Skin epidermis (tissue), 12 donors: Measurements from ENCODE around the gene ARRB1.

Experiments used
- H3K27ac ChIP-seq, 21 experiments: fragments of 200-600 bp; sonication (generic) in 11 of 21; one replicate each; pipeline ENCODE4 v1.5.0; 2020; ENCODE audit warnings: mild to moderate bottlenecking in 3 of 21, inconsistent platforms in 2 of 21, moderate library complexity in 2 of 21
- H3K4me3 ChIP-seq, 7 experiments: fragments of 200-600 bp; sonication (generic) in 2 of 7; one replicate each; pipeline ENCODE4 v1.5.0; 2020; ENCODE audit warnings: inconsistent platforms in 2 of 7, mild to moderate bottlenecking in 2 of 7, moderate library complexity in 1 of 7

Gene ARRB1

DNA sequence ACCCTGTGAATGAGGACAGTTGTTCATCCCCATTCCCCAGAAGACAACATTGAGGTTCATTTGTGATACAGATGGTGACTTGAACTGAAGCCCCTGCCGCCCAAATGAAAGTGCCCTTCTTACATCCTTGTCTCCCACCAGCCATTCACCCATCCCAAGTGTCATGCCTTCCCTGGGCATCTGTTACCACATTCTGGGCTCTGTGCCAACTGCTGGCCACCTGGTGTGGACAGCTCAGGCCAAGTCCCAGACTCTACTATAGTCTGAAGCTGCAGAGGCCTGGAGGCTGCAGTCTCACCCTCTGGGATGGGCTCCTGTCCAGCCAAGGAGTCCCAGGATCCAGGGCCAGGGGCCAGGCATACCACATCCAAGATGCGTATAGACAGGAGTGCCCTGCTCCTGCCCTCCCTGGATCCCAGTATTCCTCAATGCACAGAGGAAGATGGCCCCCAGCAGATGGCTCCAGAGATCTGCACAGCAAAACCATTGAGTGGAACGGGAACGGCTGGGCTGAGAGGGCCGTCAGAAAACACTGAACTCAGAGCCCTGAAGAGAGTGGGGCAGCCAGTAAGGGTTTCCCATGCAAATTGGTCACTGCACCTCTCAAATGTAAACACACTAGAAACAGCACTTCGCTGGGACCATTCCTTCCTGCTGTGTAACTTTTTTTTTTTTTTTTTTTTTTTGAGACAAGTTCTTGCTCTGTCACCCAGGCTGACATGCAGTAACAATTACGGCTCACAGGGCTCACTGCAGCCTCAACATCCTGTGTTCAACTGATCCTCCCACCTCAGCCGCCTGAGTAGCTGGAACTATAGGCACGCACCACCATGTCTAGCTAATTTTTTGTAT, 22.8 kb downstream of the ARRB1 start:
- H3K27ac ChIP-seq: peak overlapping the region in 12 of 21 experiments; percentile 9 to 83 (median 49)
- no peak overlapping the region for H3K4me3 ChIP-seq

DNA sequence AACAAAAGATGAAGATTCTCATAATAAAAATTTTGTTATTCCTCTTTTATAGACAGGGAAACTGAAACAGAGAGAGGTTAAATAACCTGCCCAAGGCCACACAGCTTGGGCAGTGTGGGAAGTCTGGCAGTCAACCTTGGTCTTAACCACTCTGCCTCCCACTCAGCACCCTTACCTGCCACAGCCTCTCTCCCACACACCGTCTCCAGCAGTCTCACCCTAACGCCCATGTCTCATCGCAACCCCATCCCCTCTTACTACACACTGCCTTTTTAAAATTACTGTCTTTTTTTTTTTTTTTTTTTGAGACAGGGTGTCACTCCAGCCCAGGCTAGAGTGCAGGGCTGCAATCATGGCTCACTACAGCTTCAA, 25.0 kb downstream of the ARRB1 start:
- peak overlapping the region in 15 of 21 experiments; percentile 6 to 72 (median 51) for H3K27ac ChIP-seq
- no peak overlapping the region for H3K4me3 ChIP-seq

DNA sequence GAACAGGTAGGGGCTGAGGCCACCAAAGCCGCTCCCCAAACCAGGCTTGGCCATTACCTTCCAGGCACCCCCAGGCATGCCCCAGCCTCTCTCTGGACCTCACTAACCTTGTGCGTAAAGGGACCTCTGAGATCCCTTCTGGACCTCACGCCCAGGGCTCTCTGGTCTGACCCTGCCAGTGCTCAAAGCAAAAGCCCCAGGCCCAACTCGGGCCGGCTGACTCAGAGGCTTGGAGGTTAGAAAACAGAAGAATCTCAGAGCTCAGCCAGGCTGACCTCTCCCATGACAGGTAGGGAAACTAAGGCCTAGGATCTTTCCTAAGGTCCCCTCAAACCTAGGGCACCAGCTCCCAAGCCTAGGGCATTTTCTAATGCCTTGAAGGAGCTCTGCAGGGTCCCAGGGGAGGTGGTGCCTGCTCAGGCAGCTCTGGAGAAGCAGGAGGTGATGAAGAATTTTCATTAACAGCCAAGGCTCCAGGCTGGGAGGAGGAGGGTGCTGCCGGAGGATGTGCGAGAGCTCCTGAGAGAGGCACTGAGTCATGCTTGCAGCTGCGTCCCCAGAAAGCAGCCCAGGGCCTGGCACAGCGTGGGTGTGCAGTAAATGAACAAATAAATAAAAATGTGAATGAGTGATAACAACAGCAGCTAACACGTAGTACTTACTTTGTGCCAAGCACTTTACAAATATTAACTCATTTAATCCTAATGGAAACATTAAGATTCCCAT, 25.6 kb downstream of the ARRB1 start:
- Histone ChIP-seq H3K4me3 (no peak overlapping the region), H3K27ac (peak overlapping the region in 17 of 21 experiments; percentile 6 to 72 (median 52))

DNA sequence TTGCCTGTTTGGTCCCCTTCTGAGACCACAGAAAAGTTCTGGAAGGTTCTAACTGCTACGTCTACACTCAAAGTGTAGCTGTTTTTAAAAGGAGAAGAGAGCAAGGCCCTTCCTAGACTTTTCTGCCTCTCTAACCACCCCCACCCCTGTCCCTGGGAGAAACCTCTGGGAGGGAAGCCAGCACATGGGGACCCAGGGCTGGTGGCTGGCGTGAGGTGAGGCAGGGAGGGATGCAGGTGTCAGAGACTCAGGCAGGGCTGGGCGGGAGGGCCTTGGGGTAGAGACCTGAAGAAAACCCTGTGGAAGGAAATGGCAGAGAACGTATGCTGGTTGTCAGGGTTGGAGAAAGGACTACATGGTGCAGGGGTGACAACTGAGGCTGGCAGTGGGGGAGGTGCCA, 26.7 kb downstream of the ARRB1 start:
- Histone ChIP-seq H3K4me3 (no peak overlapping the region), H3K27ac (peak overlapping the region in 3 of 21 experiments; percentile 5 to 72 (median 36))

DNA sequence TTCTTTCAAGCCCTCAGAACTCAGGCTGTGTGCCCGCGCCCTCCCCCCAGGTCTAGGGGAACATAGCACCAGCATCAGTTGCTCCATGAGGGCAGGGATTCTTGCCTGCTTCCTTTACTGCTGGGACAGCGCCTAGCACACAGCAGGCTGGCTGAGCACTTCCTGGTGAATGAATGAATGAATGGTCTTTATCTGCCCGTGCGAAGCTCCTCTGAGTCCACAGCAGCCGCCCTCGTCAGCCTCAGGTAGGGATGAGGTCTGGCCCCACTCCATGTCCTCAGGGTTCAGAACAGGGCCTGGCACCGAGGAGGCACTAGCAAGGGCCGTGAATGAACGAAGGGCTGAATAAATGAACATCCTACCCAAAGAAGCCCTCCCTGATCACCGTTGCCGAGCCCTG, 27.3 kb downstream of the ARRB1 start:
- H3K27ac ChIP-seq: no peak overlapping the region
- H3K4me3 ChIP-seq: no peak overlapping the region

DNA sequence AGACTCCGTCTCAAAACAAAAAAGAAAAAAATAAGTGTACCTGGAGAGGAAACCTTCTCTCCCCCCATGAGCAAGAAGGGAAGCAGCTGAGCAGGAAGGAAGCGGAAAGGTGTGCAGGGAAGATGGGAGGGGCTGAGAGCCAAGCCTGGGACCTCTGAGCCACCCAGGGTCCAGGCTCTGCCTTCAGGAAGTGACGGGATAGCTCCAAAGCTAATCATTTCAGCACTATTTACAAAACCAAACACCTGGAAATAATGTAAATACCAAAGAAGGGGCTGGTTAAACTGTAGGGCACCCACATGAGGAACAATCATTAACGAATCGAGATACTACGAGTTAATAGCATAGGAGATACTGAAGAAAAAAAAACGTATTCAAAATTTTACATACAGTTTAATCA, 27.9 kb downstream of the ARRB1 start:
- H3K27ac ChIP-seq: no peak overlapping the region

DNA sequence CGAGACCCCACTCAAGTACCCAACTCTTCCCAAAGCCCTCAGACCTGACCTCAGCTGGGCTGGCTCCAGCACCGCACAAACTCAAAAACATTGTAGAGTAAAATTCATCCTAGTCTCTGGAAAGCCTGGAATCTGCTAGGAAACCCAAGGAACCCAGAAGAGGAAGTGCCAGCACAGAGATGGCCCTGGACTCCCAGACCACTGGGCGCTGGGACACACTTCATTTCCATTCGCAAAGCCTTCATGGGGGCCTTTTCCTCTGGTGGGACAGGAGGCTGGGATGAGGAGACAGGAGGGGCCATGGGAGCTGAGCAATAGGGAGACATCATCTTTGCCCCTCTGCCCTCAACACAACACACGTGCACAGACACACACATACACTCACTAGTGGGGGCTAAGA, 30.8 kb downstream of the ARRB1 start:
- Histone ChIP-seq H3K4me3 (no peak overlapping the region), H3K27ac (peak overlapping the region in 2 of 21 experiments; percentile 7 to 21)

More for the DNA sequence above, 27.9 kb downstream of the ARRB1 start:
- no peak overlapping the region for H3K4me3 ChIP-seq

DNA sequence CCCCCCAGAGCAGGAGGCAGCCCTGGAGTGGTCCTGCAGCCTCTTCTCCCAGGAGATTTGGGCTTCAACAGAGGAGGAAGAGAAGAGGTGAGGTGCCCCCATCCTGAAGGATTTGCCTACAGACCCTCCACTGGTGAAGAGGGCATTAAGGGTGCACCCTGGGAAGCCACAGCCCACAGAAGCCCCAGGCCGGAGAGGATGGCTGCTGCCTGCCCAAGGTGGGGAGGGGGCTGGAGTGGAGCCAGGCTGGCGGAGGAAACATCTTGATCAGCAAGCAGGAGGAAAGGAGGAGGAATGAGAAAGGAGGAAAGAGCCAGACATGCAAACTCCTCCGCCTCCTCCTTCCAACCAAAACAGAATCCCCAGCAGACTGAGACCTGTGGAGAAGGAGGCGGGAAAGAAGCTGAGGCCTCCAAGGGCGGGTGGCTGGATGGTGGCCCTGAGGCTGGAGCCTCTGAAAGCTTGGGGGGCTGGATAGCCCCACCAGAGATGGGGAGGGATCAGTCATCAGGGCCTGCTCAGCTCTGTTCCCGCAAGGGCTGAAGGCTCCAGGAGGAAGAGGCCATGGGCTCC, 31.3 kb downstream of the ARRB1 start:
- Histone ChIP-seq H3K4me3 (no peak overlapping the region), H3K27ac (peak overlapping the region in 4 of 21 experiments; percentile 0 to 43 (median 13))

DNA sequence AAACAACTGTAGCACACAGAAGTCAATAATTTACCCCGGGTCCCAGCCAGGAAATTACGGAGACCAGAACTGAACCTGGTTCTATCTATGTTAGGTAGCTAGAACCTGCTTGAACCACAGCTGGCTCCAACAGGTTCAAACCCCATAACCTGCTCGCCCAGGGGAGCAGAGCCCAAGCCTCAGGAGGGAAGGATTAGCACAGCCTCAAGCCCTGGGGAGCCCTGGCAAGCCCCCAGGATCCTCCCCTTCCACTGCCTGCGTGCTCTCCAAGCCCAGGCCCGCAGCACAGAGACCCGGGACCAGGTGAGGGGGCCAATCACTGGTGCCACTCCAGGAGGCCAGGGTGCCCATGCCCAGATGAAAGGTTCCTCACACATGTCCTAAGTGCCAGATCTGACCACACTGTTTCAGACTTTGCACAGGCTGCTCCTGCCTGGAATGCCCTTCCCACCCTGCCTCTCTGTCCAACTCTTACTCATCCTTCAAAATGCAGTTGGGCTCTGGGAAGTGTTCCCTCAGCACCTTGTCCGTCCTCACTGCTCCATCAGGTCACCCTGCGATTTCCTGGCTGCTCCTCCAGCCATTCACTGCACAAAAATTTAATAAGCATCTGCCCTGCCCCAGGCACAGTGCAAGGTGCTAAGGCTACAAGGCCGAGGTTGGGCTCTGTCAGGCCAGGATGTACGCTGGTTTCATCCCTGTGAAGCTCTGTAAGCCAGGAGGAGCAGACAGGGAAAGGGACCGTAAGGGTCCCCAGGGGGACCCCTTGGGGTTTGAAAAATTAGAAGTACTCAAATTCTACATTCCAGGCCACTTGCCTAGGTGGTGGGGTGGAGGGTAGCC, 32.2 kb downstream of the ARRB1 start:
- Histone ChIP-seq H3K4me3 (no peak overlapping the region), H3K27ac (peak overlapping the region in 4 of 21 experiments; percentile 0 to 43 (median 26))

DNA sequence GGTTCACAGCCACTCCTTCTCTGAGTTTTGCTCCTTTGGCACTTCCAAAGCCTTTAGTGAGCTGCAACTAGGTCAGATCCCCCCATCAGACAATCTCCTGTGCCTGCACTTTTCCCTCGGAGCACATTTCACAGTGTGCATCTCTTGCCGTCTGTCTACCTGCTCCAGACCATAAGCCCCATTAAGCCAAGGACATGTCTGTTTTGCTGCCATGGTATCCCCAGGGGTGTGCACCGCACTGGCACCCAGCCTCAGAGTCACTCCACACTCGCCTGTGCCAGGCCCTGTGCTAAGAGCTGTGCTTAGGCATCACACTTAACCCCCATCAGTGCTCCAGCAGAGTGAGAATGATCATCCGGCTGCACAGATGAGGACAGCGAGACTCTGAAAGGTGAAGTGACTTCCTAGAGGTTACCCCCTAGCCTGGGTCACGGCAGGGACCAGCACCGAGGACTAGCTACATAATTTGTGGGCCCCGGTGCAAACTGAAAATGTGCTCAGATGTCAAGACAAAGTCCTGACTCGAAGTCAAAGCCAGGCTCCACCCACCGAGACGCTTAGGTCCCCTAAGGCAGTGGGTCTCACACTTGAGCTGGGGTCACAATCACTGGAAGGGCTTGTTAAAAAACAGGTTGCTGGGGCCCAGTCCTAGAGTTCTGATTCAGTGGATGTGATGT, 33.9 kb downstream of the ARRB1 start:
- Histone ChIP-seq H3K4me3 (no peak overlapping the region), H3K27ac (peak overlapping the region in 2 of 21 experiments; percentile 12 to 33)

DNA sequence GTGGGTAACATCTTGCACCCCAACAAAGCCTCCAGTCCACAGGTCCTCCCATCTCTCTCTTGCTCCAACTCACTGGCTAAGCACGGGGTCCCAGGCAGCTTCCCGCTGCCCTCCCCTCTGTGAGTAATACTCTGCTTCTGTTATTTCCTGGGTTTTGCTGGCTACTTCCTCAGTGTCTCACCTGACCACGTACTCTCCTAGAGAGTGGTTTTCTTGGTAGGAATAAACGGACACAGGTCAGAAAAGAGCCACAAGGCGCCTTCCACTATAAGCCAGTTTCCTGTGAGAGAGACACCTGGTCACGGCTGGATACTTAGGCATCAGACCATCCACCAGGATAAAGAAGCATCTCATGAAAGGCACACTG, 36.0 kb downstream of the ARRB1 start:
- H3K27ac ChIP-seq: no peak overlapping the region

DNA sequence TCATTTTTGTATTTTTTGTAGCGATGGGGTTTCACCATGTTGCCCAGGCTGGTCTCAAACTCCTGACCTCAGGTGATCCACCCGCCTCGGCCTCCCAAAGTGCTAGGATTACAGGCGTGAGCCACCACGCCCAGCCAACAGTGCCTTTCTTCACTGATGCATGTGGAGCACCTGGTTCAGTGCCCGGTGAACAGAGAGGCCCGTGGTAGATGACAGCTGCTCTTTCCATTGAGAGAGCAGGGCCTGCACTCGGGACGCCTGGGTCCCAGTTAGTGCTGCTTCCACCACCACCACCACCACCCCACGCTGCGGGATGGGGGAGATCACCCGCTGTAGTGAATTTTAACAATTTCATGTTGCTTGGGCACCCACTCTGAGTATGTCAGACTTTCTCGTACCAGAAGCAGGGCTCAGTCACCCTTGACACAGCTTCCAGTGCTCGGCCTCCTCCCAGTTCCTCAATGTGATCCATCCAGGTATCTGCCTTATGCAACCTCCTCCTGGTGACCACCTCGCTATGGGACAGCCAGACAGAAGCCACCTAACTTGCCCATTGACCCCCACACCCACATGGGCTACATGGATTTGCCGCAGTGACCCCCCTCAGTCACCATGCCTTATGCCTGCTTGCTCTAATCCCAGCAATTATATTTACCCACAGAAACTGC, 36.6 kb downstream of the ARRB1 start:
- H3K27ac ChIP-seq: peak overlapping the region in 7 of 21 experiments; percentile 57 to 87 (median 82)
- no peak overlapping the region for H3K4me3 ChIP-seq

More for the DNA sequence above, 36.0 kb downstream of the ARRB1 start:
- H3K4me3 ChIP-seq: no peak overlapping the region

DNA sequence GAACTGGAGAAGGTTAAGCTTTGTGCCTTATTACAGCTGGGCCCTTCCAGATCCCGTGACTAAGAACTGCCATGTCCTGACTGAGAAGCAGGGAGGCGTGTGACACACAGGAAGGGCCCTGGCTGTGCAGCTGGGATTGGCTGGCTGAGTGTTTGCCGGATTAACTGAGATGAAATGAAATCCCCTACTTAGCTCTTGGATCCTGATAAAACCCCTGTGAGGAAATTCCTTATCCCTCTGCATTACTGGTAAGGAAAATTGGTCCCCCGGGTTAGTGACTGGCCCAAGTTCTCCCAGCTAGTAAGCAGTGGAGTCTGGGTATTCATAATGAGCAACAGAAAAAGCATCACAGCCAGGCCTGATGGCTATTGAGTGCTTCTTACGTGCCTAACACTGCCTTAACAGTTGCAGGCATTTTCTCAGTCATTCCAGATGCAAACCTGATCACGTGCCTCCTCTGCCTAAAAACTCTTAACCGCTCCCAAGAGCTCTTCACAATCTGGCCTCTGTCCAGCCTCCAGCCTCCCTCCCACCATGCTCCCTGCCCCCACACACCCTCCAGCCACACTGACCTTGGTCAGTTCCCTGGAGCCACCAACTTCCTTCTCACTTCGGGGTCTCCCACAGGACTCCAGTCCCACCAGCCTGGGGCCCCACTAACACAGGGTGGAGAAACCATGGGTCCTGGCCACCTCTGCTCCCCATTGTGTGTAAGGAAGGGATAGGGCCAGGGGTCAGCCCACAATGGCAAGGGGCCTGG, 37.8 kb downstream of the ARRB1 start:
- H3K4me3 ChIP-seq: no peak overlapping the region
- peak overlapping the region in 20 of 21 experiments; percentile 13 to 87 (median 72) for H3K27ac ChIP-seq

DNA sequence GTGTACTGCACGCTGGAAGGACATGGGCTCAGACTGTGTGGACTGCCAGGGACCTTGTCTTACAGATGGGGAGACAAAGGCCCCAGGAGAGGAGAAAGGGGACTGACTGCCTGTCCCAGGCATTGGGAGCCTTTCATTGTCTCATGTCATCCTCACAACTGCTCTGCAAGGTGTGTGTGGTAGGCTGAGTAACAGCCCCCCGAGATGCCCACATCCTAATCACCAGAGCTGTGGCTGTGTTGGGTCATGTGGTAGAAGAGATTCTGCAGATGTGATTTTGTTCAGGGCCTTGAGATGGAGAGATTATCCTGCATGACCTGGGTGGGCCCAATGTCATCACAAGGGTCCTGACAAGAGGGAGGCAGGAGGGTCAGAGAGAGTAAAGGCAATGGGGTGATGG, 39.1 kb downstream of the ARRB1 start:
- Histone ChIP-seq H3K4me3 (no peak overlapping the region), H3K27ac (peak overlapping the region in 19 of 21 experiments; percentile 55 to 87 (median 74))

DNA sequence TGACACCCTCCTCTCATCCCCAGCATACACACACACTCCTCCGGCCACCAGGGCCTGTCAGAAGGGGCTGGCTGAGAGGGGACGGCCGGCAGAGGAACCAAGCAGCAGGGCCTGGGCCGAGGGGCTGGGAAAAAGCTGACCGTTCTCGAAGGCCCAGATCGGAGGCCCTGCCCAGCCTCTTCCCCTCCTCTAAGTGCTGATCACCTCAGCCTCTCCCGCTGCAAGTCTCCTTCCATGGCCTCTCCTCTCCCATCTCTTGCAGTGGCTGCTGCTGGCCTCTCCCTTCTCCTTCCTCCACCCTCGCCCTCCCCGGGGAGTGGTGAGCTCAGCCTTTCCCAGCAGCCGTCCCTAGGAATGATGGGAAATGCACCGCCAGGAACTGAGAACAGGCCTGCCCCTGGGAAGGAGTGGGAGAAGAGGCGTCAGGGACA, 39.6 kb downstream of the ARRB1 start:
- Histone ChIP-seq H3K27ac (peak overlapping the region in 19 of 21 experiments; percentile 55 to 87 (median 74)), H3K4me3 (peak overlapping the region in 3 of 7 experiments; percentile 1 to 17 (median 13))

DNA sequence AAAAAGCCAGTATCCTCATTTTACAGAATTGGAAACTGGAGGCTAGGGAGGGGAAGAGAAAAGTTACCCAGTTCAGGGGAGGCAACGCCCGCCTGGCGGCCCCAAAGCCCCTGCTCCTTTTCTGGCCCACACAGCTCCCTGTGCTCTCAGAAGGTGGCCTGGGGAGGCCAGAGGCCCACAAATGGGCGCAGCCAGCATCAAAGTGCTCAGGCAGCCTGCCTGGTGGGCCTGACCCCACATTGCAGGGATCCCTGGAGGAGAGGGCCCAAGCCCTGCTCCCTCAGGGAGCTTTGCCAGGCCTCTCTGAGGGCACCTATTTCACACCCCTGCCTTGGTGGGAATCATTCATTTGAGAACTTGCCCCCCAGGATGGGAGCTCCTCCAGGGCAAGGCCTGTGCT, 42.5 kb downstream of the ARRB1 start:
- Histone ChIP-seq H3K4me3 (no peak overlapping the region), H3K27ac (peak overlapping the region in 6 of 21 experiments; percentile 17 to 78 (median 30))

DNA sequence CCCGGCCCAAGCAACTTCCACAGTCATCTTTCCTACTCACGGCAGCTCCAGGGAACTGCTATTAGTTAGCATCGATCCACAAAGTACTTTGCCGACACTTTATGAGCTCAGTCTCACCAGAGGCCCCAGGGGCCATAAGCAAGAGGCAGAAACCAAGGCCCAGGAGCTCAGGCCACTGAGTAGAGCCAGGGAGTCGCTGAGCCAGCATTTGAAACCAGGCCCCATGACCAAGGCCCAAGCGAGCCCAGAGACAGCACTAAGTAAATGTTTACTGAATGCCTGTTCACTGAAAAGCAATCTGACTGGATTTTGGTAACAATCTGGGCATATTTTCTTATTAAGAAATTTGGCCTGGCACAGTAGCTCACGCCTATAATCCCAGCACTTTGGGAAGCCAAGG, 43.3 kb downstream of the ARRB1 start:
- Histone ChIP-seq H3K27ac (peak overlapping the region in 6 of 21 experiments; percentile 3 to 78 (median 28)), H3K4me3 (no peak overlapping the region)

DNA sequence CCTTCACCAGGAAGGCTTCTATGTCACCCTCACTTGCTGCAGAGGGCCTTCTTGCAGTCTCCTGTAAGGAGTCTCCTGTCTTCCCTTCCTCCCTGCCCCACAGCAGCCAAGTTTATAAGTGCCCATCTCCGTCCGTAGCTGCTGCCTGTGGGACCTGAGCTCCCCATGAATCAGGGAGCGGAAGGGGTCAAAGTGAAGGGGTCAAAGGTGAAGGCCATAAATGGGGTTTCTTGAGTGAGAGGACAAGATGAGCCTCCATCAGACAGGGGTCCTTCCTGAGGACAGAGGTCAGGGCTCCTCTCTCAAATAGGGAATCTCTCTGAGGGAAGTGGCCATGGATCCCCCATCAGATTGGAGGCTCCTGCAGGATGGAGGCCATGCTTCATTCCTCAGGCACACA, 44.4 kb downstream of the ARRB1 start:
- peak overlapping the region in 9 of 21 experiments; percentile 3 to 78 (median 35) for H3K27ac ChIP-seq
- no peak overlapping the region for H3K4me3 ChIP-seq
